Ovary (tissue), 3 donors: ENCODE measurements around the gene PGPEP1.

Experiments
- EP300 ChIP-seq: sonication (generic); formaldehyde crosslinking; IDR thresholded peaks from one replicate; pipeline ENCODE4 v1.6.1; 2017; ENCODE audit warnings: antibody characterized with exemption
- POLR2A ChIP-seq: fragments of 450-650 bp; IDR thresholded peaks from one replicate; pipeline ENCODE4 v1.6.1; 2017; ENCODE audit warnings: antibody characterized with exemption, mild to moderate bottlenecking, moderate library complexity
- TF ChIP-seq, protein P1 (sequence below), 3 donors: fragments of 450-650 bp in 2 of 3; fragments of 200-600 bp in 1 of 3; IDR thresholded peaks; one replicate each; pipeline versions ENCODE4 v1.5.1 to v1.8.0; 2016 to 2022; ENCODE audit warnings: antibody characterized with exemption in 3 of 3, mild to moderate bottlenecking in 1 of 3
- donor health status: DM: no; HTN: no; CAD: no.

- TF ChIP-seq, protein P1, sequence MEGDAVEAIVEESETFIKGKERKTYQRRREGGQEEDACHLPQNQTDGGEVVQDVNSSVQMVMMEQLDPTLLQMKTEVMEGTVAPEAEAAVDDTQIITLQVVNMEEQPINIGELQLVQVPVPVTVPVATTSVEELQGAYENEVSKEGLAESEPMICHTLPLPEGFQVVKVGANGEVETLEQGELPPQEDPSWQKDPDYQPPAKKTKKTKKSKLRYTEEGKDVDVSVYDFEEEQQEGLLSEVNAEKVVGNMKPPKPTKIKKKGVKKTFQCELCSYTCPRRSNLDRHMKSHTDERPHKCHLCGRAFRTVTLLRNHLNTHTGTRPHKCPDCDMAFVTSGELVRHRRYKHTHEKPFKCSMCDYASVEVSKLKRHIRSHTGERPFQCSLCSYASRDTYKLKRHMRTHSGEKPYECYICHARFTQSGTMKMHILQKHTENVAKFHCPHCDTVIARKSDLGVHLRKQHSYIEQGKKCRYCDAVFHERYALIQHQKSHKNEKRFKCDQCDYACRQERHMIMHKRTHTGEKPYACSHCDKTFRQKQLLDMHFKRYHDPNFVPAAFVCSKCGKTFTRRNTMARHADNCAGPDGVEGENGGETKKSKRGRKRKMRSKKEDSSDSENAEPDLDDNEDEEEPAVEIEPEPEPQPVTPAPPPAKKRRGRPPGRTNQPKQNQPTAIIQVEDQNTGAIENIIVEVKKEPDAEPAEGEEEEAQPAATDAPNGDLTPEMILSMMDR (IDR thresholded peaks at IDR 0.05) = no peak
- TF ChIP-seq EP300 (no peak), POLR2A (no peak)
Measured at GRCh38 chr19:18408053-18408476, 67.7 kb downstream of the PGPEP1 start.
